GM13976 (cell line): ENCODE data around the gene CCNL2.

Source experiments
- DNase-seq: peaks from one replicate; pipeline ENCODE4 v3.0.0; 2012; ENCODE audit warnings: low spot score
- CTCF ChIP-seq: IDR thresholded peaks from 2 replicates; pipeline ENCODE4 v1.5.1; 2012; ENCODE audit warnings: borderline replicate concordance, mild to moderate bottlenecking; ENCODE audit not compliant: insufficient read depth; ENCODE audit errors: extremely low read depth, missing control alignments, control extremely low read depth
- in situ Hi-C: fragments of 300-500 bp; cut with MboI; formaldehyde crosslinking; loops from one replicate; pipeline ENCODE4 v1.12.0; 2022; ENCODE audit warnings: low sequenced_read_pairs, mixed read lengths, inconsistent platforms; ENCODE audit not compliant: unreplicated experiment

CCNL2 gene

GRCh38 chr1:1345860-1346500 is 53.2 kb downstream of the CCNL2 start:
- in situ Hi-C loops, result no loop called here

GRCh38 chr1:1345384-1345783 is 53.8 kb downstream of the CCNL2 start:
- TF ChIP-seq CTCF, result no peak
- DNase-seq, result no peak
- in situ Hi-C loops, result no loop called here

More at GRCh38 chr1:1345860-1346500, 53.2 kb downstream of the CCNL2 start:
- DNase-seq, result no peak
- TF ChIP-seq CTCF, result no peak

- in situ Hi-C loops, result no loop called here
- TF ChIP-seq CTCF, result no peak
- no peak for DNase-seq
These were observed 54.3 kb downstream of the CCNL2 start for GRCh38 chr1:1344655-1345361.

GRCh38 chr1:1343811-1344421 is 55.2 kb downstream of the CCNL2 start:
- no peak for TF ChIP-seq CTCF
- in situ Hi-C loops, result no loop called here
- DNase-seq, result no peak

GRCh38 chr1:1342584-1343115 is 56.5 kb downstream of the CCNL2 start:
- no peak for DNase-seq
- in situ Hi-C loops, result no loop called here
- no peak for TF ChIP-seq CTCF

- in situ Hi-C loops, result no loop called here
- TF ChIP-seq CTCF, result no peak
- no peak for DNase-seq
These were observed 57.0 kb downstream of the CCNL2 start for GRCh38 chr1:1342061-1342562.
